GM12878 (cell line): Measurements from ENCODE around the gene SLX4IP. TPM values are rescaled to one million over a fixed set of nuclear protein-coding genes. Genes with fewer than 3 reads are reported as not detected.

Experiments
- ATAC-seq: fragments of 200-7000 bp; cut with Tn5 transposase; 3 replicates; pipeline ENCODE4 v1.9.1; 2020; ENCODE audit warnings: mild to moderate bottlenecking, moderate library complexity
- BruUV-seq: library from RNA; stranded (reverse); fragments of 400-500 nt; replicated peaks from 2 replicates; lab custom pipeline; 2021; lab: Mats Ljungman, UMichigan
- CTCF ChIA-PET: fragments of 300-600 bp; sonication (Branson Sonifier 250); formaldehyde crosslinking; extraction: SDS; loops from one replicate; lab custom pipeline; 2021; ENCODE audit warnings: inconsistent platforms; lab: Yijun Ruan, JAX
- POLR2A ChIA-PET: fragments of 350-600 bp; formaldehyde crosslinking; extraction: SDS; loops from one replicate; lab custom pipeline; 2021; ENCODE audit warnings: inconsistent platforms; lab: Charles Lee
- RAD21 ChIA-PET: fragments of 300-600 bp; sonication (Branson Sonifier 250); formaldehyde crosslinking; loops from one replicate; lab custom pipeline; 2023; ENCODE audit warnings: antibody characterized with exemption; ENCODE audit not compliant: unreplicated experiment; lab: Charles Lee
- SMC1A ChIA-PET: fragments of 300-600 bp; sonication (Branson Sonifier 250); formaldehyde crosslinking; loops from one replicate; lab custom pipeline; 2023; ENCODE audit not compliant: unreplicated experiment, uncharacterized antibody; lab: Charles Lee
- DNase-seq: peaks from one replicate; pipeline ENCODE4 v3.0.0-alpha.2; 2011; ENCODE audit warnings: low read depth, low spot score
- FAIRE-seq: peaks from 3 replicates; lab custom pipeline; 2011; peaks lifted over from hg19 to GRCh38; lab: Jason Lieb, UNC
- H2AFZ ChIP-seq: 2 replicates; pipeline ENCODE4 v1.6.0; 2011; ENCODE audit warnings: low read depth, low read length, control low read depth; ENCODE audit not compliant: control insufficient read depth
- H3K27ac ChIP-seq: 2 replicates; pipeline ENCODE4 v1.5.1; 2011; ENCODE audit warnings: control low read depth; ENCODE audit not compliant: control insufficient read depth, insufficient read depth
- H3K27me3 ChIP-seq, 2 experiments: replicated peaks in 1 of 2; 2 replicates each; pipeline versions ENCODE4 v1.6.0 to v1.6.1; 2011; ENCODE audit warnings: low read length in 1 of 2; ENCODE audit not compliant: control insufficient read depth in 2 of 2, insufficient read depth in 2 of 2
- H3K36me3 ChIP-seq, 2 experiments: 2 replicates each; pipeline ENCODE4 v1.5.1; 2011; ENCODE audit warnings: low read length in 1 of 2; ENCODE audit not compliant: control insufficient read depth in 2 of 2, insufficient read depth in 2 of 2
- H3K4me1 ChIP-seq: 2 replicates; pipeline ENCODE4 v1.6.1; 2011; ENCODE audit warnings: mild to moderate bottlenecking, low read length, moderate library complexity, mixed read lengths; ENCODE audit not compliant: control insufficient read depth, insufficient read depth
- H3K4me2 ChIP-seq: 2 replicates; pipeline ENCODE4 v1.6.0; 2011; ENCODE audit warnings: control low read depth; ENCODE audit not compliant: control insufficient read depth, insufficient read depth
- H3K4me3 ChIP-seq: fragments of 200-600 bp; sonication (generic); 2 replicates; pipeline ENCODE4 v1.5.1; 2016
- H3K79me2 ChIP-seq: 2 replicates; pipeline ENCODE4 v1.6.0; 2011; ENCODE audit warnings: low read length; ENCODE audit not compliant: control insufficient read depth, insufficient read depth
- H3K9ac ChIP-seq: 2 replicates; pipeline ENCODE4 v1.8.0; 2011; ENCODE audit warnings: low read length, control low read depth, mixed read lengths; ENCODE audit not compliant: control insufficient read depth, insufficient read depth
- H3K9me3 ChIP-seq: replicated peaks from 3 replicates; pipeline ENCODE4 v1.5.1; 2011; ENCODE audit warnings: mild to moderate bottlenecking, low read length; ENCODE audit not compliant: control insufficient read depth, insufficient read depth
- H4K20me1 ChIP-seq: 2 replicates; pipeline ENCODE4 v1.6.0; 2011; ENCODE audit not compliant: control insufficient read depth, insufficient read depth
- CHD1 ChIP-seq: IDR thresholded peaks from 2 replicates; pipeline ENCODE4 v1.6.1; 2012; ENCODE audit warnings: low read depth, low read length, improper control_type of control experiment
- CREM ChIP-seq: IDR thresholded peaks from 2 replicates; pipeline ENCODE4 v1.6.1; 2014; ENCODE audit warnings: antibody characterized with exemption, low read depth
- GABPA ChIP-seq: IDR thresholded peaks from 2 replicates; pipeline ENCODE4 v1.6.1; 2014; ENCODE audit warnings: antibody characterized with exemption, low read depth, mild to moderate bottlenecking, inconsistent platforms
- KDM1A ChIP-seq: fragments of 200-600 bp; sonication (generic); IDR thresholded peaks from 2 replicates; pipeline ENCODE4 v1.6.1; 2016; ENCODE audit warnings: borderline replicate concordance
- LARP7 ChIP-seq: fragments of 450-650 bp; IDR thresholded peaks from 2 replicates; pipeline ENCODE4 v1.6.1; 2017; ENCODE audit warnings: mild to moderate bottlenecking
- PAX5 ChIP-seq: IDR thresholded peaks from 2 replicates; pipeline ENCODE4 v1.6.1; 2011; ENCODE audit warnings: low read depth, low read length, borderline replicate concordance
- PAX8 ChIP-seq: fragments of 450-650 bp; IDR thresholded peaks from 2 replicates; pipeline ENCODE4 v1.6.1; 2017; ENCODE audit warnings: mild to moderate bottlenecking, moderate library complexity
- USF2 ChIP-seq: IDR thresholded peaks from 2 replicates; pipeline ENCODE4 v1.6.1; 2011; ENCODE audit warnings: low read depth, low read length, improper control_type of control experiment, borderline replicate concordance
- WGBS: methylation state at CpG from one replicate; pipeline ENCODE4 v1.1.6; 2016; ENCODE audit warnings: low lambda C conversion rate; ENCODE audit not compliant: insufficient replicate concordance, insufficient coverage; ENCODE audit errors: missing lambda C conversion rate; 5-methylcytosine and 5-hydroxymethylcytosine counted together
- in situ Hi-C: fragments of 300-500 bp; cut with MboI; formaldehyde crosslinking; loops from 9 replicates; pipeline ENCODE4 v1.14.3; 2018; ENCODE audit warnings: mixed read lengths
- intact Hi-C: fragments of 100-400 bp; cut with micrococcal nuclease; formaldehyde crosslinking; loops from one replicate; pipeline ENCODE4 v1.14.2; 2022; ENCODE audit not compliant: unreplicated experiment
- polyA plus RNA-seq, 11 experiments: library from polyadenylated mRNA; depleted of rRNA in 4 of 11; unstranded in 6 of 11; stranded (reverse) in 5 of 11; fragments of >200 nt; fragmentation: Nextera tagmentation in 4 of 11; fragmentation: Illumina TruSeq in 1 of 11; extraction: Ambion mirVana in 4 of 11; extraction: Trizol in 1 of 11; gene quantifications; 1 replicate in 1 of 11; 2 replicates in 10 of 11; pipeline versions ENCODE4 v1.2.1 to v1.2.3, GENCODE V29; 2011 to 2016; ENCODE audit warnings: inconsistent platforms in 2 of 11, missing spikeins in 2 of 11, low read depth in 1 of 11
- total RNA-seq, 4 experiments: library from RNA; depleted of rRNA in 3 of 4; stranded (reverse); fragments of >200 nt in 3 of 4; fragmentation: Illumina TruSeq in 1 of 4; extraction: Trizol in 1 of 4; gene quantifications; 2 replicates each; pipeline versions ENCODE4 v1.2.1 to v1.2.3, GENCODE V29; 2013 to 2021
- TF ChIP-seq, protein P1 (sequence below): IDR thresholded peaks from 2 replicates; pipeline ENCODE4 v1.6.1; 2011; ENCODE audit warnings: low read depth, mild to moderate bottlenecking, low read length, moderate library complexity, borderline replicate concordance; ENCODE audit errors: extremely low read depth

SLX4IP gene
- total and polyA plus RNA-seq, 10 of the 15 experiments (the other 5 are each of a cell fraction or from before 2014, with no cell fraction given) = 2.2 to 11.0 (median 6.3) TPM

- ChIA-PET RAD21 (interaction anchor here (0.5 kb wide), 1 partner anchor 129 kb away, joined by 3 read pairs; no protein-coding TSS in a partner anchor), POLR2A (no interaction called here), CTCF (interaction anchor here (0.7 to 1.6 kb wide), 5 partner anchors 9 to 91 kb away, joined by 3 to 5 read pairs (median 3); no protein-coding TSS in a partner anchor), SMC1A (interaction anchor here (0.6 to 1.5 kb wide), 4 partner anchors 9 to 66 kb away, joined by 3 to 5 read pairs (median 5); no protein-coding TSS in a partner anchor)
- no peak for ATAC-seq
- WGBS = 94% methylated on average over 3 of the region's 3 CpGs
- intact Hi-C loops = no loop called here
- H3K4me1 ChIP-seq = no peaks in the 10 kb centered on the region
- H3K27me3 ChIP-seq = no peaks in the 10 kb centered on the region
- no peak overlapping the region for H3K9ac ChIP-seq
- no peak for TF ChIP-seq LARP7
- TF ChIP-seq PAX5 = no peak
- TF ChIP-seq PAX8 = no peak
- no peak for TF ChIP-seq CHD1
- TF ChIP-seq CREM = no peak
- TF ChIP-seq GABPA = no peak
- TF ChIP-seq, protein P1, sequence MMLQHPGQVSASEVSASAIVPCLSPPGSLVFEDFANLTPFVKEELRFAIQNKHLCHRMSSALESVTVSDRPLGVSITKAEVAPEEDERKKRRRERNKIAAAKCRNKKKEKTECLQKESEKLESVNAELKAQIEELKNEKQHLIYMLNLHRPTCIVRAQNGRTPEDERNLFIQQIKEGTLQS = no peak
- TF ChIP-seq KDM1A = no peak
- TF ChIP-seq USF2 = no peak
- no peaks in the 10 kb centered on the region for H3K79me2 ChIP-seq
- FAIRE-seq = no peak
- DNase-seq = no peak
- H3K4me2 ChIP-seq = no peak overlapping the region
- H3K27ac ChIP-seq = no peak overlapping the region
- H2AFZ ChIP-seq = no peak overlapping the region
- H3K9me3 ChIP-seq = no peaks in the 10 kb centered on the region
- no peaks in the 10 kb centered on the region for H4K20me1 ChIP-seq
- no TSS peak for BruUV-seq
- peaks cover 2 to 4% of the 10 kb centered on the region in 2 experiments; a peak in 2 of 4 replicates for H3K36me3 ChIP-seq
- H3K4me3 ChIP-seq = no peak overlapping the region
- in situ Hi-C loops = no loop called here
Measured at GRCh38 chr20:10605547-10606195, 170.6 kb downstream of the SLX4IP start.
